HUES48 (cell line): ENCODE measurements around the gene GABRP.
"Not testable (repeated sequence)": the region's sequence is repeated elsewhere in the genome, so short reads cannot be mapped to it uniquely, and the experiment has no call there.

Experiments used
- H3K27ac ChIP-seq: one replicate; pipeline ENCODE4 v1.7.0; 2013; ENCODE audit warnings: low read depth, low read length, inconsistent platforms
- H3K27me3 ChIP-seq: 2 replicates; pipeline ENCODE4 v1.6.1; 2013; ENCODE audit warnings: mild to moderate bottlenecking, low read length; ENCODE audit not compliant: control insufficient read depth, insufficient read depth
- H3K36me3 ChIP-seq: 2 replicates; pipeline ENCODE4 v1.6.1; 2013; ENCODE audit warnings: low read length; ENCODE audit not compliant: control insufficient read depth, insufficient read depth
- H3K4me1 ChIP-seq: 2 replicates; pipeline ENCODE4 v1.6.1; 2013; ENCODE audit warnings: mild to moderate bottlenecking, low read length; ENCODE audit not compliant: control insufficient read depth, insufficient read depth
- H3K4me3 ChIP-seq: 2 replicates; pipeline ENCODE4 v1.5.1; 2013; ENCODE audit warnings: mild to moderate bottlenecking, low read depth, low read length
- H3K9ac ChIP-seq: 2 replicates; pipeline ENCODE4 v1.6.1; 2013; ENCODE audit warnings: mild to moderate bottlenecking, low read depth, low read length, moderate library complexity
- H3K9me3 ChIP-seq: 2 replicates; pipeline ENCODE4 v1.6.1; 2013; ENCODE audit warnings: low read length; ENCODE audit not compliant: control insufficient read depth, insufficient read depth

Gene GABRP

DNA sequence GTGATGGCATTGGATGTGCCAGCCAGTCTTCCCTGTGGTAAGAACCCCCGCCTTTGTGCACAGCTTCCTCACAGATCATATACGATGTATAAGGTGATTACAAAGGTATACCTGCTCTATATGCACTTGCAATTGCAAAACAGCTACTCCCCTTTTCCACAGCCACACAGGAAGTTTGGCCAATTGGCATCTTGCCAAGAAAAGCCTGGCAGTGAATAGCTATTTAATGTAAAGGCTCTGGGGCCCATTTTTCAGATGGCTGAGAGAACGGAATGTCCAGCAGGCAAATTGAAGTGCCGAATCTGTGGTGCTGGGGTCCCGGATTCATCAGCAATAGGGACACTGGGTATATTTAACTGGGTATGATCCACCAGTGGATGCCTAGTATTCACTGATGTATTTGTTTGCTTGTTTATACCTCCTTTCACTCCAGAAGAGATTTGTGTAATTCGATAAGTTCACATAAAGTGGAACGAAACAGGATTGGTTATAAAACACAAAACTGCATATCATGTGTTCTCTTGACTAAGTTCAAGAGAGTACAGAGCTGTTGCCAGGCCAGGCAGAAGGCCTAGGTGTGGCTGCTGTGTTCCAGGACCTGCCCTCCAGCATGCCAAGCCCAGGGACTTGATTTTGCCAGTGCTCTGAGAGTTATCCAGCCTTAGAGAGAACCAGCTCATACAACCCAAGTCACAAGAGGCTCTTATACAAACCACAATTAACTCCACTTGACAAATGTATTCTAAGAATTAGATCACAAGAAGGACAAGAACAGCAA, 27.7 kb upstream of the GABRP start:
- H3K27ac ChIP-seq: no peak overlapping the region
- H3K4me1 ChIP-seq: peaks cover 9% of the 10 kb centered on the region
- H3K9ac ChIP-seq: no peak overlapping the region
- H3K27me3 ChIP-seq: no peaks in the 10 kb centered on the region
- H3K9me3 ChIP-seq: no peaks in the 10 kb centered on the region
- H3K36me3 ChIP-seq: no peaks in the 10 kb centered on the region
- H3K4me3 ChIP-seq: no peak overlapping the region

DNA sequence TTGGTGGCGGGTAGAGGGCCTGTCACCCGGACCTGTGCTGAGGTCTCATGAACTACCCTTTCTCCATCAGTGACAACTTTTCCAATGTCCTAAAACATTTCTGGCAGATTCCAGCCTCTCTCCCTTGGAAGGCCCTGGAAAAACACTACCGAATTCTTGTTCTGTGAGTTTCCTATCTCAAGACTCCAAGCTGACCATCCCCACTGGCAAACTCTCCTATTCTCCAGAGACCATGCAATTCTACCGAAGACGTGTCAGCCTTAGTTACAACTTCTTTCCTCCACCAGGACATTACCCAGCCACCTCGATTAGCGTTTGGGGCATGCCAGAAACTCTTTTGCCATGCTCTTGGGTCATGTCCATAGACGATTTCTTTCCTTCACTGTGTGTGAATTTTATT, 26.8 kb upstream of the GABRP start:
- Histone ChIP-seq H3K4me1 (peaks cover 17% of the 10 kb centered on the region), H3K9ac (no peak overlapping the region), H3K27ac (no peak overlapping the region), H3K27me3 (no peaks in the 10 kb centered on the region), H3K9me3 (no peaks in the 10 kb centered on the region), H3K4me3 (no peak overlapping the region), H3K36me3 (no peaks in the 10 kb centered on the region)

GRCh38 chr5:170757182-170757601, 26.3 kb upstream of the GABRP start:
- Histone ChIP-seq H3K27ac (peak overlapping the region; percentile 4), H3K4me1 (peaks cover 20% of the 10 kb centered on the region), H3K27me3 (no peaks in the 10 kb centered on the region), H3K9ac (no peak overlapping the region), H3K4me3 (no peak overlapping the region), H3K36me3 (no peaks in the 10 kb centered on the region), H3K9me3 (no peaks in the 10 kb centered on the region)

GRCh38 chr5:170757669-170758068, 25.9 kb upstream of the GABRP start:
- H3K4me1 ChIP-seq: peaks cover 20% of the 10 kb centered on the region
- no peaks in the 10 kb centered on the region for H3K9me3 ChIP-seq
- H3K27ac ChIP-seq: peak overlapping the region; percentile 4
- H3K36me3 ChIP-seq: no peaks in the 10 kb centered on the region
- H3K4me3 ChIP-seq: no peak overlapping the region
- H3K9ac ChIP-seq: no peak overlapping the region
- no peaks in the 10 kb centered on the region for H3K27me3 ChIP-seq

- H3K36me3 ChIP-seq: no peaks in the 10 kb centered on the region
- peaks cover 20% of the 10 kb centered on the region for H3K4me1 ChIP-seq
- no peak overlapping the region for H3K4me3 ChIP-seq
- H3K27ac ChIP-seq: no peak overlapping the region
- no peaks in the 10 kb centered on the region for H3K27me3 ChIP-seq
- no peak overlapping the region for H3K9ac ChIP-seq
- no peaks in the 10 kb centered on the region for H3K9me3 ChIP-seq
Observed at GRCh38 chr5:170758481-170758880, 25.0 kb upstream of the GABRP start.

DNA sequence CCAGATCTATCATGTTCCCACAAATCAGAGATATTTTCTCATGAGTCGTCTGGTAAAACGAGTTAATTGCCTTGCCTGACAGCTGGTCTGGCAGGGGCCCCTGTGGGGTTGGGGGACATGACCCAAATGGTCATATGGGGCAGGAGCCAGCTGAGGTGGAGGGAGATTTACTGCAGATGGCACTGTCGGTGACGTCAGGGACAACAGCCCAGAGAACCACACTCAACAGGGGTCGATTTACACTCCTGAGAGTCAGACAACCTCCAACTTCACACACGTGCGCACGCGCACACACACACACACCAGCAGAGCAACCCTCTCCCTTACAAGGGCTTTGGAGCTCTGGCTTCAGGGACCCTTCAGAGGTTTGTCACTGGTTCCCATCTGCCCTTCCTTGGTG, 23.4 kb upstream of the GABRP start:
- no peaks in the 10 kb centered on the region for H3K27me3 ChIP-seq
- H3K9me3 ChIP-seq: no peaks in the 10 kb centered on the region
- H3K4me1 ChIP-seq: peaks cover 20% of the 10 kb centered on the region
- H3K27ac ChIP-seq: no peak overlapping the region
- no peak overlapping the region for H3K4me3 ChIP-seq
- no peaks in the 10 kb centered on the region for H3K36me3 ChIP-seq
- no peak overlapping the region for H3K9ac ChIP-seq

GRCh38 chr5:170761048-170761707, 22.3 kb upstream of the GABRP start:
- Histone ChIP-seq H3K27me3 (no peaks in the 10 kb centered on the region), H3K27ac (peak overlapping the region; percentile 90), H3K36me3 (no peaks in the 10 kb centered on the region), H3K9ac (peak overlapping the region; percentile 83; the same call in 1 of the 2 replicates), H3K9me3 (no peaks in the 10 kb centered on the region), H3K4me3 (peak overlapping the region; percentile 26), H3K4me1 (peaks cover 20% of the 10 kb centered on the region)

DNA sequence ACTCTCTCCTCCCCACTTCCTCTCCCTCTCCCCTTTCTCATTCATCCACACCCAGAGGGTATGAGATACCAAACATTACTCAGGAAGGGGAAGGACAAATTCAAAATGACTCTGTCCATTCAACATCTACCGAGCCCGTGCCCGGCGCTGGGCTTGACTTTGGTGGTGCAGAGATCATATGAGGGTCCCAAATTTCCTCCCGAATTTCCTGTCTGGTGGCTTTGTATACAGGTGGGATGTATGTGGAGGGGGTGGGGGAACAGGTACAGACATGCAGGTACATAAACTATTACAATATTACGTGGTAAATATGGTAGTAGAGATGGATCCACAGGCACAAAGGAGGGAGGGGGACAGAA, 21.8 kb upstream of the GABRP start:
- Histone ChIP-seq H3K27ac (peak overlapping the region; percentile 90), H3K9me3 (no peaks in the 10 kb centered on the region), H3K4me3 (peak overlapping the region; percentile 26), H3K36me3 (no peaks in the 10 kb centered on the region), H3K4me1 (peaks cover 20% of the 10 kb centered on the region), H3K9ac (peak overlapping the region; percentile 83), H3K27me3 (no peaks in the 10 kb centered on the region)

DNA sequence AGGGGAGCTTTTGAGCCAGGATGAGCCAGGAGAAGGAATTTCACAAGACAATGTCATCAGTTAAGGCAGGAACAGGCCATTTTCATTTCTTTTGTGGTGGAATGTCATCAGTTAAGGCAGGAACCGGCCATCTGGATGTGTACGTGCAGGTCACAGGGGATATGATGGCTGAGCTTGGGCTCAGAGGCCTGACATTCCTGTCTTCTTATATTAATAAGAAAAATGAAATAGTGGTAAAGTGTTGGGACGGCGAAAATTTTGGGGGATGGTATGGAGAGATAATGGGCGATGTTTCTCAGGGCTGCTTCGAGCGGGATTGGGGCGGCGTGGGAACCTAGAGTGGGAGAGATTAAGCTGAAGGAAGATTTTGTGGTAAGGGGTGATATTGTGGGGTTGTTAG, 21.2 kb upstream of the GABRP start:
- not testable (repeated sequence) for H3K27me3 ChIP-seq, H3K4me3 ChIP-seq, H3K27ac ChIP-seq, H3K9me3 ChIP-seq, H3K36me3 ChIP-seq, H3K9ac ChIP-seq
- H3K4me1 ChIP-seq: peaks cover 18% of the 10 kb centered on the region

- not testable (repeated sequence) for H3K36me3 ChIP-seq, H3K4me3 ChIP-seq, H3K9me3 ChIP-seq, H3K9ac ChIP-seq, H3K27ac ChIP-seq, H3K27me3 ChIP-seq
- peaks cover 26% of the 10 kb centered on the region for H3K4me1 ChIP-seq
Observed at GRCh38 chr5:170765868-170766267, 17.7 kb upstream of the GABRP start.

DNA sequence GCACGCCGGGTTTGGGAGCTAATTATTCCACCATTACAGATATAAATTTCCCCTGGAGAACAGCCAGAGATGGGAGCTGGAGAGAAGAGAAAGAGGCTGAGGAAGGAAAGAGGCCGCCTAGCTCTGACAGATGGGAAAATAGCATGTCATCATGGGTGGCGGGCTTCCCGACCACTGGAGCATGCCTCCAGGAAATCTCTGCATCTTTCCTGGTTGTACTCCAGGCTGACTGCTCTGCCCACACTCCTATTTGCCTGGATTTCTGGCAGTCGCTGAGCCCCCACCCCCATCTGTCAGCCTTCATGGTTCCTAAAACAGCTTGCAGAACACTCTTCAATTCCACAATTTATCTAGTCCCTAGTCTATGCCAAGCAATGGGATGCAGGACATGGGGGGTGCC, 14.3 kb upstream of the GABRP start:
- no peak overlapping the region for H3K27ac ChIP-seq

More for the DNA sequence above, 14.3 kb upstream of the GABRP start:
- no peaks in the 10 kb centered on the region for H3K36me3 ChIP-seq
- H3K9me3 ChIP-seq: no peaks in the 10 kb centered on the region
- H3K4me3 ChIP-seq: no peak overlapping the region
- H3K4me1 ChIP-seq: peaks cover 23% of the 10 kb centered on the region
- no peak overlapping the region for H3K9ac ChIP-seq
- no peaks in the 10 kb centered on the region for H3K27me3 ChIP-seq
